Neuronal stem cell (in vitro differentiated cells): ENCODE data around the gene PER1.
"Not testable (repeated sequence)": the region's sequence is repeated elsewhere in the genome, so short reads cannot be mapped to it uniquely, and the experiment has no call there.

Experiments used
- DNase-seq: peaks from one replicate; pipeline ENCODE4 v3.0.0-alpha.2; 2013; ENCODE audit warnings: low spot score
- H2AFZ ChIP-seq: one replicate; pipeline ENCODE4 v1.6.1; 2013; ENCODE audit warnings: mild to moderate bottlenecking, low read length, inconsistent platforms
- H2AK5ac ChIP-seq: 2 replicates; pipeline ENCODE4 v1.6.1; 2013; ENCODE audit warnings: low read depth, mild to moderate bottlenecking, inconsistent platforms, low read length, moderate library complexity, mixed read lengths
- H2BK120ac ChIP-seq: 2 replicates; pipeline ENCODE4 v1.6.1; 2013; ENCODE audit warnings: low read depth, mild to moderate bottlenecking, inconsistent platforms, low read length, moderate library complexity, mixed read lengths
- H2BK12ac ChIP-seq: one replicate; pipeline ENCODE4 v1.6.1; 2013; ENCODE audit warnings: low read length, inconsistent platforms
- H2BK15ac ChIP-seq: 2 replicates; pipeline ENCODE4 v1.6.1; 2013; ENCODE audit warnings: mild to moderate bottlenecking, low read length, inconsistent platforms, mixed read lengths
- H2BK5ac ChIP-seq: one replicate; pipeline ENCODE4 v1.6.1; 2013; ENCODE audit warnings: inconsistent platforms, mild to moderate bottlenecking, low read length, moderate library complexity
- H3K14ac ChIP-seq: one replicate; pipeline ENCODE4 v1.6.1; 2013; ENCODE audit warnings: low read length, inconsistent platforms
- H3K18ac ChIP-seq: 2 replicates; pipeline ENCODE4 v1.6.1; 2013; ENCODE audit warnings: low read length, inconsistent platforms
- H3K23ac ChIP-seq: 2 replicates; pipeline ENCODE4 v1.6.1; 2013; ENCODE audit warnings: low read depth, mild to moderate bottlenecking, mixed read lengths, low read length, inconsistent platforms; ENCODE audit not compliant: poor library complexity
- H3K27ac ChIP-seq: replicated peaks from 3 replicates; pipeline ENCODE4 v1.5.1; 2013; ENCODE audit warnings: low read length, inconsistent platforms
- H3K27me3 ChIP-seq, 3 experiments: 2 replicates each; pipeline ENCODE4 v1.6.1; 2013; ENCODE audit warnings: low read length in 3 of 3, mild to moderate bottlenecking in 2 of 3, inconsistent platforms in 1 of 3, low read depth in 1 of 3, mixed read lengths in 1 of 3, moderate library complexity in 1 of 3; ENCODE audit not compliant: control insufficient read depth in 3 of 3, insufficient read depth in 3 of 3
- H3K36me3 ChIP-seq, 2 donors: replicated peaks in 1 of 2; 2 replicates each; pipeline ENCODE4 v1.6.1; 2013; ENCODE audit warnings: low read length in 2 of 2; ENCODE audit not compliant: control insufficient read depth in 2 of 2, insufficient read depth in 2 of 2
- H3K4ac ChIP-seq: 2 replicates; pipeline ENCODE4 v1.6.1; 2013; ENCODE audit warnings: inconsistent platforms, mild to moderate bottlenecking, low read length, moderate library complexity
- H3K4me1 ChIP-seq, 2 donors: 1 replicate in 1 of 2; 2 replicates in 1 of 2; pipeline ENCODE4 v1.6.1; 2013; ENCODE audit warnings: low read length in 2 of 2, low read depth in 1 of 2; ENCODE audit not compliant: control insufficient read depth in 2 of 2, insufficient read depth in 1 of 2
- H3K4me2 ChIP-seq: one replicate; pipeline ENCODE4 v1.6.1; 2013; ENCODE audit warnings: mild to moderate bottlenecking, low read length, inconsistent platforms; ENCODE audit not compliant: insufficient read depth, poor library complexity, severe bottlenecking
- H3K4me3 ChIP-seq, 2 donors: 2 replicates each; pipeline ENCODE4 v1.5.1; 2013; ENCODE audit warnings: low read length in 2 of 2, mild to moderate bottlenecking in 2 of 2, inconsistent platforms in 1 of 2, moderate library complexity in 1 of 2
- H3K79me1 ChIP-seq: one replicate; pipeline ENCODE4 v1.6.1; 2013; ENCODE audit warnings: low read depth, mild to moderate bottlenecking, inconsistent platforms, low read length, moderate library complexity
- H3K9ac ChIP-seq: one replicate; pipeline ENCODE4 v1.6.1; 2013; ENCODE audit warnings: mild to moderate bottlenecking, low read depth, low read length, inconsistent platforms; ENCODE audit not compliant: poor library complexity
- H3K9me3 ChIP-seq, 2 donors: replicated peaks in 1 of 2; 2 replicates each; pipeline versions ENCODE3 to v1.6.1; 2013; ENCODE audit warnings: low read length in 2 of 2, mild to moderate bottlenecking in 2 of 2, inconsistent platforms in 1 of 2, low read depth in 1 of 2, mixed read lengths in 1 of 2, moderate library complexity in 1 of 2; ENCODE audit not compliant: control insufficient read depth in 2 of 2, insufficient read depth in 1 of 2
- H4K8ac ChIP-seq: one replicate; pipeline ENCODE4 v1.6.1; 2013; ENCODE audit warnings: low read depth, mild to moderate bottlenecking, inconsistent platforms, low read length, moderate library complexity
- H4K91ac ChIP-seq: one replicate; pipeline ENCODE4 v1.6.1; 2013; ENCODE audit warnings: low read length, low read depth, mild to moderate bottlenecking, inconsistent platforms; ENCODE audit not compliant: poor library complexity
- WGBS, 2 donors: extraction: QIAGEN DNeasy Blood & Tissue Kit; methylation state at CpG; one replicate each; pipeline ENCODE4 v1.1.7; 2013; ENCODE audit warnings: missing lambda C conversion rate in 2 of 2, mixed read lengths in 1 of 2; ENCODE audit not compliant: insufficient read length in 2 of 2, insufficient replicate concordance in 1 of 2; ENCODE audit errors: extremely low coverage in 2 of 2; 5-methylcytosine and 5-hydroxymethylcytosine counted together

The PER1 gene

DNA sequence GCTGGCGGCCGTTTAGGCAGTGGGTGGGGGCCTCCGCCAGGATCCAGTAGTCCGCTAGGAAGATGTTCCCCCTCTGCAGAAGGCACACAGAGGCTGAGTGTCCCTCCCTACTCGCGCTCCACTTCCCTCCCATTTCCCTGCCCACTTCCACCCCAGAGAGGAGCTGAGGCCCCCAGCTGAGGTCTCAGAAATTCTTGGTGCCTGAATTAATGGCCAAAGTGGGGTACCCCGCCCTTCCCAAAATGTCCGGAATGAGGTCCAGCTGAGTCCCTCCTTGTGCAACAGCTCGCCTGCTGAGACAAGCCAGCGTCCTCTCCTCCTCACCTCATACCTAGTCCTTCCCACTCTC is 41.8 kb downstream of the PER1 start:
- H3K4me1 ChIP-seq = peaks cover 0 to 6% of the 10 kb centered on the region in 2 donors
- H2BK12ac ChIP-seq = no peak overlapping the region
- no peak overlapping the region for H2AK5ac ChIP-seq
- peaks cover 0 to 2% of the 10 kb centered on the region in 2 donors for H3K9me3 ChIP-seq
- no peak overlapping the region for H3K4ac ChIP-seq
- no peaks in the 10 kb centered on the region for H3K79me1 ChIP-seq
- peak overlapping the region; percentile 68 for H3K23ac ChIP-seq
- H3K27me3 ChIP-seq = peaks cover 0 to 76% (median 48%) of the 10 kb centered on the region in 3 experiments
- no peak overlapping the region for H3K18ac ChIP-seq
- DNase-seq = no peak
- no peak overlapping the region for H2BK15ac ChIP-seq
- no peak overlapping the region for H3K9ac ChIP-seq
- no peak overlapping the region for H4K8ac ChIP-seq
- no peak overlapping the region for H2AFZ ChIP-seq
- H3K4me3 ChIP-seq = no peak overlapping the region
- H3K27ac ChIP-seq = no peak overlapping the region
- H2BK5ac ChIP-seq = no peak overlapping the region
- H3K36me3 ChIP-seq = no peaks in the 10 kb centered on the region
- no peak overlapping the region for H4K91ac ChIP-seq
- WGBS, 2 donors = no CpG with 5 or more reads among the region's 10 CpGs
- H3K4me2 ChIP-seq = peak overlapping the region; percentile 98
- H3K14ac ChIP-seq = no peak overlapping the region
- H2BK120ac ChIP-seq = no peak overlapping the region

DNA sequence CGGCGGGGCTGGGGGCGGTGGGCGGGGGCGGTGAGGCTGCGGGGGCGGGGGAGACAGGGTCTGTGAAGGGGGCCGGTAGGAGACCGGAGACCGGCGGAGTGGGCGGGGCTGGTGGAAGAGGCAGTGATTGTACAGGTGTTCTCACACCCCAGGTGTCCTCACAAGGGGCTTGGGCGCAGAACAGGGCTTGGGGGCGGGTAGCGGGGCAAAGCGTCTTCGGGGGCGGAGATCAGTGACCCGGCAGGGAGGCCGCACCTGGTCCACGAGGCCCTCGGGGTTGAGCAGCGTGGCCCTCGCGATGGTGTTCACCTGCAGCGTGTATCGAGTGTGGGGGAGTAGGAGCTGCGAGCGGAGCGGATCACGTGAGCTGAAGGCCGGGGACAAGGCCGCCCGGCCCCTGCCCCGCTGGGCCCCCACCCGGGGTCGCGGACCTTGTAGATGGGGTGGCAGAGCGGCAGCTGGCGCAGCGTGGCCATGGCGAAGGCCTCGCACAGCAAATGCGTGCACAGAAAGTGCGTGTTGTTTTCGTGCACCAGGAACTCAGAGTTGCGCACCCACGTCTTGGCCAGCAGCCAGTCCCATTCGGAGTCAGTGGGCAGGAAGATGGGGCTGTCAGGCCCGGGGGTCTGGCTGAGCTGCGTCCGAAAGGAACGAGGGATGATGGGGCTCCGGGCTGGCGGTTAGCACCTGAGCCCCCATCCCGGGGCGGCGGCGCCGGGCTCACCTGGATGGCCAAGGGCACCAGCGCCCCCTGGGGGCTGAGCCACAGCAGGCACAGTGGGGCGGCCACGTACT is 42.3 kb downstream of the PER1 start:
- peak overlapping the region; percentile 31 for H3K18ac ChIP-seq
- H3K27ac ChIP-seq = no peak overlapping the region
- WGBS, 2 donors = no CpG with 5 or more reads among the region's 63 CpGs
- peaks cover 0 to 76% (median 43%) of the 10 kb centered on the region in 3 experiments for H3K27me3 ChIP-seq
- no peaks in the 10 kb centered on the region for H3K36me3 ChIP-seq
- no peak overlapping the region for H2BK12ac ChIP-seq
- H3K14ac ChIP-seq = no peak overlapping the region
- H2BK15ac ChIP-seq = no peak overlapping the region
- no peak overlapping the region for H3K9ac ChIP-seq
- H4K8ac ChIP-seq = no peak overlapping the region
- H2AK5ac ChIP-seq = no peak overlapping the region
- H2BK5ac ChIP-seq = no peak overlapping the region
- DNase-seq = peak; percentile 44
- H3K4me3 ChIP-seq = peak overlapping the region in 1 of 2 donors; percentile 70
- peak overlapping the region; percentile 68 for H3K23ac ChIP-seq
- H3K9me3 ChIP-seq = peaks cover 0 to 2% of the 10 kb centered on the region in 2 donors
- no peak overlapping the region for H3K4ac ChIP-seq
- no peaks in the 10 kb centered on the region for H3K79me1 ChIP-seq
- peak overlapping the region; percentile 98 for H3K4me2 ChIP-seq
- no peak overlapping the region for H4K91ac ChIP-seq
- H2AFZ ChIP-seq = no peak overlapping the region
- H2BK120ac ChIP-seq = no peak overlapping the region
- peaks cover 0 to 6% of the 10 kb centered on the region in 2 donors for H3K4me1 ChIP-seq

DNA sequence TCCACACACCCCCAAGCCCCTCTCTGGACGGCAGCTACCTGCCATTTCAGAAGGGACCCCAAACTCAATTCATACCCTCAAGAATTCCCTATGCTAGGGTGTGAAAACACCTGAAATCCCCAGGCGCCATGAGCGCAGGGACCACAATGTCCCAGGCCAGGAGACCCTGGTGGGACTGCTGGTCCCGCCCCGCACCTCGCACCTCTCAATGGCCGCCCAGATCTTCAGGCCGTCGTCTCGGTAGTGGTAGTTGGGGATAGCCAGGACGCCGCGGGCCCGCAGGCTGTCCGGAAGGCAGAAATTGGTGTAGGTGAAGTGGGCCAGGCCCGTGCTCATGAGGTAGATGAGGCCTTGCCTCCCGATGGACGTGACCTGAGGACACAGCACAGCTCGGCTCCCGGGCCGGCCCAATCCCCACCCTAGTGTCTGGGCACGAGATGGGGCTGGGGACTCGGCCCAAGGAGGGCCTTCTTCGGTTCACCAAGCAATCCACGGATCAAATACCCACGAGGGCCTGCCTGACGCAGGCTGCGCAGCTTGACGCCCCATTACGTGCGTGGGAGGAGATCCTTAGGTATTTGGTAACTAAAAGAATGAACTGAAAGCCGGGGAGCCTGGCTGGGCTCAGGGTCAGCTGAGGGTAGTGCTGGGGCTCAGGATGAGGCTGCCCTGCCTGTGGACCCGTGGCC is 43.1 kb downstream of the PER1 start:
- Histone ChIP-seq H3K4me3 (no peak overlapping the region), H2AFZ (no peak overlapping the region), H3K4ac (no peak overlapping the region), H3K36me3 (no peaks in the 10 kb centered on the region), H3K79me1 (no peaks in the 10 kb centered on the region), H2AK5ac (peak overlapping the region; percentile 73), H3K23ac (peak overlapping the region; percentile 50), H2BK120ac (peak overlapping the region; percentile 67), H3K27ac (no peak overlapping the region), H3K14ac (peak overlapping the region; percentile 92), H3K4me1 (peaks cover 0 to 6% of the 10 kb centered on the region in 2 donors), H2BK15ac (peak overlapping the region; percentile 44), H2BK5ac (no peak overlapping the region), H3K27me3 (peaks cover 0 to 72% (median 40%) of the 10 kb centered on the region in 3 experiments), H3K4me2 (no peak overlapping the region), H4K8ac (no peak overlapping the region), H3K9ac (no peak overlapping the region), H4K91ac (no peak overlapping the region), H3K9me3 (peaks cover 0 to 2% of the 10 kb centered on the region in 2 donors), H2BK12ac (no peak overlapping the region), H3K18ac (peak overlapping the region; percentile 62)
- no peak for DNase-seq
- no CpG with 5 or more reads among the region's 33 CpGs for WGBS, 2 donors

DNA sequence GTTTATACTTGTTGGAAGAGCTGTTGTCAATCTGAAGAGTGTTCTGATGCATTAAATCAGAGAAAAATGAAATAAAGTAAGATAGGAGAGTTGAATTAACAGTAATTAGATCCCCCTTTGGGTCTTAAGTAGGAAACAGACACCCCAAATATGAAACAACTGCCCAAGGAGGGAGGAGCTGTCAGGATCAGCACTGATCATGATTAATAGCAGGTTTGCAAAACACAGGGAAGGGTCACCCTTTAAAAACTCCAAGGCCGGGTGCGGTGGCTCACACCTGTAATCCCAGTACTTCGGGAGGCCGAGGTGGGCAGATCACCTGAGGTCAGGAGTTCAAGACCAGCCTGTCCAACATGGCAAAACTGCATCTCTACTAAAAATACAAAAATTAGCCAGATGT is 45.2 kb downstream of the PER1 start:
- not testable (repeated sequence) for H2BK5ac ChIP-seq, H4K8ac ChIP-seq, H2AFZ ChIP-seq, H3K23ac ChIP-seq, H3K4me3 ChIP-seq, H2BK12ac ChIP-seq, H4K91ac ChIP-seq, H3K79me1 ChIP-seq, H3K36me3 ChIP-seq, H2BK120ac ChIP-seq, DNase-seq, H3K4me1 ChIP-seq, H3K9ac ChIP-seq, H3K27ac ChIP-seq, H3K9me3 ChIP-seq, H3K4me2 ChIP-seq, H3K14ac ChIP-seq, H2AK5ac ChIP-seq, H2BK15ac ChIP-seq, H3K4ac ChIP-seq, H3K18ac ChIP-seq
- peaks cover 0 to 71% (median 36%) of the 10 kb centered on the region in 3 experiments for H3K27me3 ChIP-seq
- WGBS, 2 donors = no CpG with 5 or more reads among the region's 4 CpGs
